Measurements from ENCODE around the gene DCPS. TPM values are rescaled to one million over a fixed set of nuclear protein-coding genes. Genes with fewer than 3 reads are reported as not detected.
"Not testable (repeated sequence)": the region's sequence is repeated elsewhere in the genome, so short reads cannot be mapped to it uniquely, and the experiment has no call there.

DCPS gene
- total RNA-seq, 1 donor from 2014 or later = 11.3 TPM

GRCh38 chr11:126382641-126383040 lies 78.8 kb downstream of the DCPS start:
- not testable (repeated sequence) for H2AFZ ChIP-seq (ENCODE audit: low read depth, low read length); H3K36me3 ChIP-seq (ENCODE audit: insufficient read depth, low read length); H3K4me3 ChIP-seq (ENCODE audit: insufficient read depth, low read depth, low read length); H3K4me1 Mint-ChIP-seq (ENCODE audit: low read depth, unreplicated experiment); H3K79me2 ChIP-seq (ENCODE audit: insufficient read depth, low read length); H3K4me1 ChIP-seq (ENCODE audit: insufficient read depth, low read length); H3K9ac ChIP-seq (ENCODE audit: low read length); FAIRE-seq; H3K27ac ChIP-seq (ENCODE audit: low read depth, low read length); DNase-seq (ENCODE audit: low read depth); H3K36me3 Mint-ChIP-seq (ENCODE audit: low read depth, unreplicated experiment); H3K27ac Mint-ChIP-seq (ENCODE audit: unreplicated experiment); H3K27me3 ChIP-seq (ENCODE audit: insufficient read depth, low read length); H3K4me2 ChIP-seq (ENCODE audit: low read length); H3K27me3 Mint-ChIP-seq (ENCODE audit: low read depth, unreplicated experiment); H3K9me3 Mint-ChIP-seq (ENCODE audit: unreplicated experiment); H3K9me3 ChIP-seq (ENCODE audit: insufficient read depth, low read depth, low read length); H3K4me3 Mint-ChIP-seq (ENCODE audit: unreplicated experiment)
- peaks cover 29% of the 10 kb centered on the region for H4K20me1 ChIP-seq (ENCODE audit: insufficient read depth, low read length)

DNA sequence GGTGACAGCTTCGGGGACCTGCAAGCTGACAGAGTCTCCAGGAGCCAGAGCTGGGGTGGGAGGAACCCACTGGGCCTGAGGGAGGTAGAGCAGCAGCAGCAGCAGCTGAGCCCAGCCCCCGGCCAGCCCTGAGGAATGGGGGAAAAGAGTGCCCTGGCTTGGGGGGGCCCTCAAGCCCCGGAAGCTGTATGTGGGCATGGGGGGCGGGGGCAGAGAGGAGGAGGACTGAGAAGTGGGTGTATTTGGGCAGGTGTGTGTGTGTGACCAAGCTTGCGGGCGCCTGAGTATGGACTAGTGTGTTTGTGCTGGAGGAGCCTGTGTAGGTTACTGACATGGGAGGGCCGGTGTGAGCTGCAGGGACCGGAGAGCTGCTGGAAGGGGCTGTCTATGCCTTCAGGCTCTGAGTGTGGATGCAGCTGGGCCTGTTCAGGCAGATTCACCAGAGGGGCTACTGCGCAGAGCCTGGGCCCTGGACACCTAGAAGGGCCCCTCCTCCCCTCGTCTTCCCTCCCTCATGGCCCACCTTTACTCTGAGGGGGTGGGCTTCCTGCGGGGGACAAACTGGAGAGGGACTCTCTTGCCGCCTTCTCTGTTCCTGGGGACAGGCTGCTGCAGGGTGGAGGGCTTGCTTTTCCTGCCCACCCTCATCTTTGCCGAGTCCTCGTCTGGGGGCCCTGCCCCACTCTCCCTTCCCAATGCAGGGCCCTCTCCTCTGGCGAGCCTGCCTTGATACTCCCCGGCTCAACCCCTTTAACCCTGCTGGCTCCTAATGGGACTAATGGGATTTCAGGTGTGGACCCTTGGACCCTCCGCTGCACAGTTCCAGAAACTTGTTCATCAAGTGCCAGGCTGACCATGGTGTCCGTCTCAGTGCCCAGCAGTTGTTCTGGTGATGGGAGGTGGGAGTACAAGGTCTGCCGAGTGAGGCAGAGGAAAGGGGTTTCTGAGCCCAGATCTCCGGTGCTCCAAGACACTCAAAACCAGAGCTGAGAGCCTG lies 79.8 kb downstream of the DCPS start:
- no peak for DNase-seq (ENCODE audit: low read depth)
- Histone ChIP-seq H3K9me3 (ENCODE audit: insufficient read depth, low read depth, low read length) (no peaks in the 10 kb centered on the region), H4K20me1 (ENCODE audit: insufficient read depth, low read length) (peaks cover 28% of the 10 kb centered on the region), H3K27me3 (ENCODE audit: insufficient read depth, low read length) (no peaks in the 10 kb centered on the region), H3K27ac (ENCODE audit: low read depth, low read length) (no peak overlapping the region), H2AFZ (ENCODE audit: low read depth, low read length) (no peak overlapping the region), H3K4me1 (ENCODE audit: insufficient read depth, low read length) (no peaks in the 10 kb centered on the region), H3K4me2 (ENCODE audit: low read length) (no peak overlapping the region), H3K36me3 (ENCODE audit: insufficient read depth, low read length) (no peaks in the 10 kb centered on the region), H3K9ac (ENCODE audit: low read length) (no peak overlapping the region), H3K4me3 (ENCODE audit: insufficient read depth, low read depth, low read length) (no peak overlapping the region), H3K79me2 (ENCODE audit: insufficient read depth, low read length) (no peaks in the 10 kb centered on the region)
- no peaks in the 10 kb centered on the region for H3K9me3 Mint-ChIP-seq (ENCODE audit: unreplicated experiment)
- H3K27ac Mint-ChIP-seq (ENCODE audit: unreplicated experiment) = no peak overlapping the region
- no peaks in the 10 kb centered on the region for H3K36me3 Mint-ChIP-seq (ENCODE audit: low read depth, unreplicated experiment)
- no peaks in the 10 kb centered on the region for H3K4me1 Mint-ChIP-seq (ENCODE audit: low read depth, unreplicated experiment)
- no peak for TF ChIP-seq EZH2 (IDR thresholded peaks at IDR 0.05; ENCODE audit: insufficient read depth, low read length)
- TF ChIP-seq, protein P1, sequence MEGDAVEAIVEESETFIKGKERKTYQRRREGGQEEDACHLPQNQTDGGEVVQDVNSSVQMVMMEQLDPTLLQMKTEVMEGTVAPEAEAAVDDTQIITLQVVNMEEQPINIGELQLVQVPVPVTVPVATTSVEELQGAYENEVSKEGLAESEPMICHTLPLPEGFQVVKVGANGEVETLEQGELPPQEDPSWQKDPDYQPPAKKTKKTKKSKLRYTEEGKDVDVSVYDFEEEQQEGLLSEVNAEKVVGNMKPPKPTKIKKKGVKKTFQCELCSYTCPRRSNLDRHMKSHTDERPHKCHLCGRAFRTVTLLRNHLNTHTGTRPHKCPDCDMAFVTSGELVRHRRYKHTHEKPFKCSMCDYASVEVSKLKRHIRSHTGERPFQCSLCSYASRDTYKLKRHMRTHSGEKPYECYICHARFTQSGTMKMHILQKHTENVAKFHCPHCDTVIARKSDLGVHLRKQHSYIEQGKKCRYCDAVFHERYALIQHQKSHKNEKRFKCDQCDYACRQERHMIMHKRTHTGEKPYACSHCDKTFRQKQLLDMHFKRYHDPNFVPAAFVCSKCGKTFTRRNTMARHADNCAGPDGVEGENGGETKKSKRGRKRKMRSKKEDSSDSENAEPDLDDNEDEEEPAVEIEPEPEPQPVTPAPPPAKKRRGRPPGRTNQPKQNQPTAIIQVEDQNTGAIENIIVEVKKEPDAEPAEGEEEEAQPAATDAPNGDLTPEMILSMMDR (IDR thresholded peaks at IDR 0.05; ENCODE audit: insufficient read depth, low read depth, low read length) = no peak
- FAIRE-seq = no peak
- H3K4me3 Mint-ChIP-seq (ENCODE audit: unreplicated experiment) = no peak overlapping the region
- H3K27me3 Mint-ChIP-seq (ENCODE audit: low read depth, unreplicated experiment) = no peaks in the 10 kb centered on the region

GRCh38 chr11:126384449-126385070 lies 80.7 kb downstream of the DCPS start:
- Histone ChIP-seq H3K4me2 (ENCODE audit: low read length) (no peak overlapping the region), H3K4me3 (ENCODE audit: insufficient read depth, low read depth, low read length) (no peak overlapping the region), H3K79me2 (ENCODE audit: insufficient read depth, low read length) (no peaks in the 10 kb centered on the region), H3K4me1 (ENCODE audit: insufficient read depth, low read length) (no peaks in the 10 kb centered on the region), H4K20me1 (ENCODE audit: insufficient read depth, low read length) (peaks cover 28% of the 10 kb centered on the region), H3K9ac (ENCODE audit: low read length) (no peak overlapping the region), H3K27me3 (ENCODE audit: insufficient read depth, low read length) (no peaks in the 10 kb centered on the region), H3K9me3 (ENCODE audit: insufficient read depth, low read depth, low read length) (no peaks in the 10 kb centered on the region), H3K27ac (ENCODE audit: low read depth, low read length) (no peak overlapping the region), H2AFZ (ENCODE audit: low read depth, low read length) (no peak overlapping the region), H3K36me3 (ENCODE audit: insufficient read depth, low read length) (no peaks in the 10 kb centered on the region)
- FAIRE-seq (no peak), DNase-seq (ENCODE audit: low read depth) (no peak)
- no peak overlapping the region for H3K27ac Mint-ChIP-seq (ENCODE audit: unreplicated experiment)
- no peaks in the 10 kb centered on the region for H3K27me3 Mint-ChIP-seq (ENCODE audit: low read depth, unreplicated experiment)
- no peak overlapping the region for H3K4me3 Mint-ChIP-seq (ENCODE audit: unreplicated experiment)
- H3K36me3 Mint-ChIP-seq (ENCODE audit: low read depth, unreplicated experiment) = no peaks in the 10 kb centered on the region
- H3K4me1 Mint-ChIP-seq (ENCODE audit: low read depth, unreplicated experiment) = no peaks in the 10 kb centered on the region
- no peak for TF ChIP-seq EZH2 (IDR thresholded peaks at IDR 0.05; ENCODE audit: insufficient read depth, low read length)
- TF ChIP-seq, protein P1 (IDR thresholded peaks at IDR 0.05; ENCODE audit: insufficient read depth, low read depth, low read length) = no peak
- H3K9me3 Mint-ChIP-seq (ENCODE audit: unreplicated experiment) = no peaks in the 10 kb centered on the region

Data from astrocyte (in vitro differentiated cells and primary cell).